Measurements from ENCODE around the gene P2RY6. TPM values are rescaled to one million over a fixed set of nuclear protein-coding genes. Genes with fewer than 3 reads are reported as not detected.

Gene P2RY6
- total RNA-seq, 1 donor from 2014 or later: not detected

GRCh38 chr11:73331138-73331916 lies 59.2 kb downstream of the P2RY6 start:
- intact Hi-C loops (cut with micrococcal nuclease): no loop called here

- intact Hi-C loops (cut with micrococcal nuclease): no loop called here
Observed at GRCh38 chr11:73333173-73333572, 61.0 kb downstream of the P2RY6 start.

- intact Hi-C loops (cut with micrococcal nuclease): no loop called here
Observed at GRCh38 chr11:73333640-73334383, 61.7 kb downstream of the P2RY6 start.

- intact Hi-C loops (cut with micrococcal nuclease): loop anchor here (1.0 kb wide), 2 partner anchors 27 to 39 kb away; no protein-coding TSS in a partner anchor
Observed at GRCh38 chr11:73334384-73335203, 62.5 kb downstream of the P2RY6 start.

- intact Hi-C loops (cut with micrococcal nuclease): loop anchor here (1.0 kb wide), 2 partner anchors 28 to 40 kb away; no protein-coding TSS in a partner anchor
Observed at GRCh38 chr11:73335204-73335923, 63.2 kb downstream of the P2RY6 start.

- intact Hi-C loops (cut with micrococcal nuclease): no loop called here
Observed at GRCh38 chr11:73337846-73338245, 65.7 kb downstream of the P2RY6 start.

GRCh38 chr11:73338279-73338678 lies 66.1 kb downstream of the P2RY6 start:
- intact Hi-C loops (cut with micrococcal nuclease): no loop called here

GRCh38 chr11:73340164-73340563 lies 68.0 kb downstream of the P2RY6 start:
- intact Hi-C loops (cut with micrococcal nuclease): no loop called here

- intact Hi-C loops (cut with micrococcal nuclease): no loop called here
Observed at GRCh38 chr11:73342633-73343032, 70.5 kb downstream of the P2RY6 start.

GRCh38 chr11:73343076-73343873 lies 71.1 kb downstream of the P2RY6 start:
- intact Hi-C loops (cut with micrococcal nuclease): no loop called here

GRCh38 chr11:73344191-73344607 lies 72.1 kb downstream of the P2RY6 start:
- intact Hi-C loops (cut with micrococcal nuclease): no loop called here

GRCh38 chr11:73345481-73346160 lies 73.5 kb downstream of the P2RY6 start:
- intact Hi-C loops (cut with micrococcal nuclease): no loop called here

- intact Hi-C loops (cut with micrococcal nuclease): no loop called here
Observed at GRCh38 chr11:73346186-73346935, 74.2 kb downstream of the P2RY6 start.

GRCh38 chr11:73347067-73347466 lies 74.9 kb downstream of the P2RY6 start:
- intact Hi-C loops (cut with micrococcal nuclease): no loop called here

Other genes with a start within 250 kb of the P2RY6 start
- 31.1 and 33.1 TPM in 2 replicates for gene FCHSD2, start 130.0 kb upstream of the P2RY6 start, total RNA-seq
- 0.07 TPM in 1 of 2 replicates, not detected in the other for gene P2RY2, start 54.1 kb upstream of the P2RY6 start, total RNA-seq
- gene ARHGEF17, start 35.9 kb downstream of the P2RY6 start, total RNA-seq: 0.11 TPM in 1 of 2 replicates, not detected in the other
- gene RELT, start 104.1 kb downstream of the P2RY6 start, total RNA-seq: 31.8 and 34.9 TPM in 2 replicates

All from T-helper 2 cell treated with Interferon-gamma antibody and Interleukin-4, amounts not matched to agents 100 ng/mL and 5 ng/mL, for 36 hours (primary cell).